NB4 (cell line): ENCODE measurements around the gene GYPC.

Experiments used
- MYC ChIP-seq: IDR thresholded peaks from 2 replicates; pipeline ENCODE4 v1.6.1; 2011; ENCODE audit warnings: low read depth, low read length
- POLR2A ChIP-seq: IDR thresholded peaks from 2 replicates; pipeline ENCODE4 v1.6.1; 2011; ENCODE audit warnings: mild to moderate bottlenecking; ENCODE audit not compliant: insufficient read length; ENCODE audit errors: extremely low read depth
- TF ChIP-seq, protein P1 (sequence below): IDR thresholded peaks from one replicate; pipeline ENCODE4 v1.5.1; 2012; ENCODE audit warnings: low read depth, low read length
- TF ChIP-seq, protein P2 (sequence below): IDR thresholded peaks from 2 replicates; pipeline ENCODE4 v1.6.1; 2011; ENCODE audit warnings: low read depth, low read length

DNA sequence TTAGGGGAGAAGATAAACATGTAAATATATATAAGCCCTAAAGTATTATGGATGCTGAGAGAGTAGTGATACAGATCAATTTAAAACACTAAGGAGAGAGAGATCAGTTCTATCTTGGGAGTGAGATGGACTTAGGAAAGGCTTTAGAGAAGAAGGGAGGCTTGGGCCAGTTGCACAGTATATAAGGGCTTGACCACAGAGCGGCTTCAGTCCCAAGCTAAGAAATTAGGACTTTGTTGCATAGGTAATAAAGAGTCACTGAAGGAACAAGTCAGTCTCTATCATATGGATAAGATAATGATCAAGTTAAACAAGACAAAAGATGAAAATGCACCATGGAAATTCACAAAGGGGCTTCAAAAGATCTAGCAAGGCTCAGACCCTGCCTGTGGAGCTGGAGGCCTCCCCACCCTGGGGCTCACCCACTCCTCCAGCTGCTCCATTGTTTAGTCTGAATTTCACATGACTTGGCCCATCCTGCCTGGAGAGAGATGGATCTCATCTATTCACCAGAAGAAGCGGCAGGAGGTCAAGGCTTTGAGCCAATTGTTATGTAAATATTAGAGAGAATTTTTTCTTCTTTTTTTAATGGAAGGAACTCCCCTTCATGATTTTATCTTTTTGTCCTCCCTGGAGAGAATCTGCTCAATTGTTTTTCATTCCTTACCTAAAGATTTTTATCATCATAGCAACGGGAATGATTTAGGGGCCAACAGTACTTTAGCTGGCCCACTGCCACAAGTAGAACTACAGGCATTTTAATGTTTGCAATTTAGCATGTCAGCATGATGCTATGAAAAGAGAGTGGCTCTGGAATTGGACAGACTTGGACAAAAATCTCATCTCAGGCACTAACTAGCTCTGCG is 44.0 kb downstream of the GYPC start:
- TF ChIP-seq, protein P1, sequence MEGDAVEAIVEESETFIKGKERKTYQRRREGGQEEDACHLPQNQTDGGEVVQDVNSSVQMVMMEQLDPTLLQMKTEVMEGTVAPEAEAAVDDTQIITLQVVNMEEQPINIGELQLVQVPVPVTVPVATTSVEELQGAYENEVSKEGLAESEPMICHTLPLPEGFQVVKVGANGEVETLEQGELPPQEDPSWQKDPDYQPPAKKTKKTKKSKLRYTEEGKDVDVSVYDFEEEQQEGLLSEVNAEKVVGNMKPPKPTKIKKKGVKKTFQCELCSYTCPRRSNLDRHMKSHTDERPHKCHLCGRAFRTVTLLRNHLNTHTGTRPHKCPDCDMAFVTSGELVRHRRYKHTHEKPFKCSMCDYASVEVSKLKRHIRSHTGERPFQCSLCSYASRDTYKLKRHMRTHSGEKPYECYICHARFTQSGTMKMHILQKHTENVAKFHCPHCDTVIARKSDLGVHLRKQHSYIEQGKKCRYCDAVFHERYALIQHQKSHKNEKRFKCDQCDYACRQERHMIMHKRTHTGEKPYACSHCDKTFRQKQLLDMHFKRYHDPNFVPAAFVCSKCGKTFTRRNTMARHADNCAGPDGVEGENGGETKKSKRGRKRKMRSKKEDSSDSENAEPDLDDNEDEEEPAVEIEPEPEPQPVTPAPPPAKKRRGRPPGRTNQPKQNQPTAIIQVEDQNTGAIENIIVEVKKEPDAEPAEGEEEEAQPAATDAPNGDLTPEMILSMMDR = no peak
- TF ChIP-seq, protein P2, sequence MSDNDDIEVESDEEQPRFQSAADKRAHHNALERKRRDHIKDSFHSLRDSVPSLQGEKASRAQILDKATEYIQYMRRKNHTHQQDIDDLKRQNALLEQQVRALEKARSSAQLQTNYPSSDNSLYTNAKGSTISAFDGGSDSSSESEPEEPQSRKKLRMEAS = no peak
- TF ChIP-seq POLR2A (no peak), MYC (no peak)
